Stimulated activated CD4-positive, alpha-beta T cell treated with anti-CD3 and anti-CD28 coated beads, Interleukin-1b, Interleukin-23, amount 100 ng/mL, for 4 hours (primary cell): ENCODE measurements around the gene NTRK2.

Experiments
- DNase-seq, 2 donors: peaks; one replicate each; pipeline ENCODE4 v3.0.0-alpha.2; 2020; ENCODE audit warnings: low read depth in 2 of 2

Gene NTRK2

GRCh38 chr9:84681516-84682285 is 12.2 kb downstream of the NTRK2 start:
- no peak for DNase-seq

DNA sequence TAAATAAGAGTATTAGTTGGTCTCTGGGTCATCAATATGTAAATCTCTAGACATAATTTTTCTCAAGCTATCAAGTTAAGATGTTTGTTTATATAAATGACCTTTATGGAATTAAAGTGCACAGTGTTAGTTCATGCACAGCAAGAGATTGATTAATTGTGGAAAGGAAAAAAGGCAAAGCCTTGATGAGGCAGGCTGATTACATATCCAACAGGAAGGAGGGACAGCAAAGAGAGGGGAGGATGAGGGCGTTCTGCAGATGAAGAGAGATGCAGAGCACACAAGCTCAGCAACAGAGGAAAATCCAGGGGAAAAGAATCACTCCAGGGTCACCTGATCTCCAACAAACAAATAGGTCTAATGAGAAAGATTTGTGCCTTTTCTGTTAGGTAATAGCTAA is 16.5 kb downstream of the NTRK2 start:
- DNase-seq: no peak

DNA sequence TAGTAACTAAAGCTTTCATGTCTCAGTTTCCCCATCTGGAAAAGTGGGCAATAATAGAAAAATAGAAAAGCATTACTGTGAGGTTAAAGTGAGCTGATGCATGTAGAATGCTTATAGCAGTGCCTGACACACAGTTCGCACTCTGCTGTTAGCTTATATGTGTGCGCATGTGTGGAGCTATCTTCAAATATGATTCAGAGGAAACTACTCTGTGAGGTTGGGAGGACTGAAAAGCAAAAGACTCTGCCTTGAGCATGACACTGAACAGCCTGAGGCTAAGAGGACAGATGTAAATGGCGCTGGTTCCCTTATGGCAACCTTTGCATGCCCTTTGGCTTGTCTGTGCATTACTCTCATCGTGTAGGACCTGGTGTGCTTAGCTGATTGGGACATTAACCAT is 19.4 kb downstream of the NTRK2 start:
- DNase-seq: no peak

GRCh38 chr9:84691634-84692033 is 22.1 kb downstream of the NTRK2 start:
- DNase-seq: no peak

- DNase-seq: no peak
Measured at GRCh38 chr9:84694248-84694647, 24.7 kb downstream of the NTRK2 start.

- no peak for DNase-seq
Measured at GRCh38 chr9:84697042-84697441, 27.5 kb downstream of the NTRK2 start.

DNA sequence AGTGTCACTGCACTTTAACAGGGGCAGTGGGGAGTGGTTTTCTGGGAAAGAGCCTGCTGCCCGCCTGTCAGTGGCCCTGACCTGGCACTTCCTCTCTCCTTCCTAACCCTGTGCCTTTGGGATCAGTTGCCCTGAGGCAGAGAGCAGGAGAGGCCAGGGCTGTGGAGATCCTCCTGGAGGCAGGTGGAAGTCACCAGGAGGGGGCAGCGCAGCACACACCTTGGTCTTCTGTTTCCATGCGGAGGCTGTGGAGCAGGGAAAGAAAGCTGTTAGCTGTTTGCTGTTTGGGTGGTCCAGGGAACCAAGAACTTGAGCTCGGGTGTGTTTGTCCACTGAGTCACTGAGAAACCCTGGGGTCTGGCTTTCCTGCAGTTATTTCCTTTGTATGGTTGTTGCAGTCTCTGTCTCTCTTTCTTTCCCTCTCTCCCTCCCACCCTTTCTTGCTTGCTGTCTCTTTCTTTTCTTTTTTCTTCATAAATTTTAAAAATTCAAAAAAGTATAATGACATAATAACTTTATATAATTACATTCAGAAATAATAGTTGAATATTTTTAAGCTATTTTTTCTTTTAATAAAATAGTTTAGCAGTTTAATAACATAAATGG is 28.1 kb downstream of the NTRK2 start:
- peak in 1 of 2 donors; percentile 25 for DNase-seq

GRCh38 chr9:84698323-84698722 is 28.8 kb downstream of the NTRK2 start:
- DNase-seq: no peak

GRCh38 chr9:84699984-84700383 is 30.5 kb downstream of the NTRK2 start:
- DNase-seq: no peak

GRCh38 chr9:84701801-84702200 is 32.3 kb downstream of the NTRK2 start:
- DNase-seq: no peak

- DNase-seq: no peak
Measured at GRCh38 chr9:84702471-84702870, 32.9 kb downstream of the NTRK2 start.

- no peak for DNase-seq
Measured at GRCh38 chr9:84703793-84704192, 34.3 kb downstream of the NTRK2 start.

- DNase-seq: no peak
Measured at GRCh38 chr9:84705128-84705527, 35.6 kb downstream of the NTRK2 start.

DNA sequence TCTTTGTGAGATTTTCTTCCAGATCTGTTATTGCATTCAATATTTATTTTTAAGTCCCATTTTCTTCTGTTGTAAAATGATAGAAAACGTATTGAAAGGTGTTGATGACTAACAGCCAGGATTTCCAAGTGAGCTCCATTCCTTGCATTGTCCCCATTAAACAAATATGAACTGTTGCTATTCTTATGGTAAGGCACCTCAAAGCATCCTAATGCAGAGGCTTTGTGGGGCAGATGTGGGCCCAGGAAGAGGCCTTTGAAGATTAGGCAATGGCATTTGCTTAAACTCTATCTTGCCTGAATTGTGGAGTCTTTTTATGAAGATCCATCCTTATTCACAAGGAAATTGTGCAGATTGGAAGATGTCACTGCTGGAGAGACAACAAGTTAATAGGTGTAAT is 38.9 kb downstream of the NTRK2 start:
- no peak for DNase-seq

DNA sequence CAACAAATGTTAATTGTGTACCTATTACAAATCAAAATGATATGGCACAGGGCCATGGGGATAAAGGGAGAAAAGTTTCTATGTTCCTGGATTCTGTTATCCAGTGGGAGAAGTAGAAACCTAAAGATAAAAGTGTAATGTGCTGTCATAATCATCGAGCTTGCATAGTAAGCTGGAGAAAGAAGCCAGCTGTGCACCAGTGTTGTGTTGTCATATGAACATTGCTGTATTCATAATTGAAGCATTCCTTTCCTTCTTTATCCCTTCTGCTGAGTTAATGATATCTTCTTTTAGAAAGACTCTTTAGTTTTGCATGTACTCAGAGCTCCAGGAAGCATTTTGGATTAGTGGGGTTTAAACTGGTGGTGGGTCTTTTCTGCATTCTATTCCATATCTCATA is 39.5 kb downstream of the NTRK2 start:
- no peak for DNase-seq

DNA sequence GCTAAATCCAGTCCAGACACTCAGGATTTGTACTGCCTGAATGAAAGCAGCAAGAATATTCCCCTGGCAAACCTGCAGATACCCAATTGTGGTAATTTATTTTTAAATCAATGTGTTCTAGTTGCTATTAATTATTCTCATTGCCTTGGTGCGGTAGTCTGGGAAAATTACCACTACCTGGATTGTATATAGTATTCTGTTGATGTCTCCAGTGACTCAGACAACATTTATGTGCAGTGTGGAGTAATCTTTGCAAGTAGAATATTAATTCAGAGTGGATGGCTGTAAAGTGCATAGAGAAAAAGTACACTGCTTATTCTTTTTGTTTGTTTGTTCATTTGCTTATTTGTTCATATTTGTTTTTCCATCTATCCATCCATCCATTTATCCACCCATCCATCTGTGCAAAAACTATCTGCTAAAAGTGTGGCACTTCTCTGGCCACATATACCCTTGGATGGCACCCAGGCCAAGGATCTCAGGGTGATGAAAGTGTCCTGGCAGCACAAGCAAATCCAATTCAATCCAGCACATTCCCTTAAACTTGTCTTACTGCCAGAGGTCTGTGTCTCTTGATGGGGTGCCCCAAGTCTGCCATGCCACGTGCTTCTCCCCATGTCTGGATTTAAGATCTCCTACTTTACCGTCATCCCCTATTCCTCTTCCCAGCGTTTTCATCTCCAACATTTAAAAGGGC is 41.3 kb downstream of the NTRK2 start:
- DNase-seq: no peak

DNA sequence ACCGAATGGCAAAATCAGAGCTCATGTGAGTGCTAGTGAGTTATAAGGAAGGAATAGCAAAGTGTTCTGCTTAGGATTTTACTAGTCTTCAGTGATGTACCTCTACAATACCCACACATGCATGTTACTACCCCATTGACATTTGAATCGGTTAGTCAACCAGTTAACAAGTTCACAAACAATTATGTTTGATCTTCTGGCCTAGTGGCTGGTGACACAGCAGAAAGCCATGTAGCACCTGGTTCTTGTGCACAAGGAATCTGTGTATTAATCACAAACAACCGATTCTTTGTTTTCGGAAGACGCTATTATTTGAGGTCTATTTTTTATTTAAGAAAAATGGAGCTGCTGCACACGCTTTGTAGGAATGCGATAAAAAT is 41.9 kb downstream of the NTRK2 start:
- no peak for DNase-seq

DNA sequence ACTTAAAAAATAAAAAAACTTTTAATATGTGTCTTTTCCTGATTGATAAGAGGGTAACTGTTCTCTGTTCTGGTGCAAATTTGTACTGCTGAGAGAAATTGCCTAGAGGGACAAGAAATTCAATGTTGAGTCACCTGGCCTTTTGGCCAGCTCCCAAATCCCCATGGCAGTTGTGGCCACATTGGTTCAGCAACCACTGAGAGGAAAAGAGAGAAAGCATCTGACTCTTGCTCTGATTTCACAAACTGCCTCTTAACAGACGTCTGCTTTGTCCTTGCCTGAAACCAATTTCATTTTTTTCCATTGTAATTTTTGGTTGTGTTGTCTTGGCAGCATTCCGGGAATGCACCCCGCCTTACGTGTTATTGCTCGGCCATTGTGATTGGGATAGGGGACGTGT is 42.4 kb downstream of the NTRK2 start:
- DNase-seq: no peak

GRCh38 chr9:84716217-84716616 is 46.7 kb downstream of the NTRK2 start:
- DNase-seq: no peak

- no peak for DNase-seq
Measured at GRCh38 chr9:84718476-84718875, 48.9 kb downstream of the NTRK2 start.

GRCh38 chr9:84722388-84722989 is 53.0 kb downstream of the NTRK2 start:
- DNase-seq: no peak

- DNase-seq: no peak
Measured at GRCh38 chr9:84723426-84723825, 53.9 kb downstream of the NTRK2 start.

DNA sequence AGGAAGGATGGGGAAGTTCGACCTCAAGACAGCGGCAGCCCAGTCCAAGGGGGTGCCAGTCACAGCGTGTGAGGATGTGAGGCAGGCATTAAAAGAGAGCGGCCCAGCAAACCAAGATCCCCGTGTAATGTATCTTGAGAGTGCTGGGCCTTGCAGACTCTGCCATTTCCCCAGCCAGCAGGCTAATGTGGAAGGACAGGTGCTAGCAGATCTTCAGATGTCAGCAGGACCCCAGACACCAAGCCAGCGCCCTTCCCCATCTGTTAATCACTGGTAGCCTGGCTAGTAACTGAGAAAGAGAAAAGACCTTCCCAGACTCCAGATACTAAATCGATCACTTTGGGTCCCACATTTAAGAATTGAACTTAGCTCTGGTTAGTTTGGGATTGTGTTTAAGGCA is 62.2 kb downstream of the NTRK2 start:
- DNase-seq: no peak
